ENCODE measurements around the gene IRF4. TPM values are rescaled to one million over a fixed set of nuclear protein-coding genes. Genes with fewer than 3 reads are reported as not detected.

Gene IRF4
- total RNA-seq, 4 donors from 2014 or later, result 0.26 to 0.56 (median 0.31) TPM; not detected in 1

DNA sequence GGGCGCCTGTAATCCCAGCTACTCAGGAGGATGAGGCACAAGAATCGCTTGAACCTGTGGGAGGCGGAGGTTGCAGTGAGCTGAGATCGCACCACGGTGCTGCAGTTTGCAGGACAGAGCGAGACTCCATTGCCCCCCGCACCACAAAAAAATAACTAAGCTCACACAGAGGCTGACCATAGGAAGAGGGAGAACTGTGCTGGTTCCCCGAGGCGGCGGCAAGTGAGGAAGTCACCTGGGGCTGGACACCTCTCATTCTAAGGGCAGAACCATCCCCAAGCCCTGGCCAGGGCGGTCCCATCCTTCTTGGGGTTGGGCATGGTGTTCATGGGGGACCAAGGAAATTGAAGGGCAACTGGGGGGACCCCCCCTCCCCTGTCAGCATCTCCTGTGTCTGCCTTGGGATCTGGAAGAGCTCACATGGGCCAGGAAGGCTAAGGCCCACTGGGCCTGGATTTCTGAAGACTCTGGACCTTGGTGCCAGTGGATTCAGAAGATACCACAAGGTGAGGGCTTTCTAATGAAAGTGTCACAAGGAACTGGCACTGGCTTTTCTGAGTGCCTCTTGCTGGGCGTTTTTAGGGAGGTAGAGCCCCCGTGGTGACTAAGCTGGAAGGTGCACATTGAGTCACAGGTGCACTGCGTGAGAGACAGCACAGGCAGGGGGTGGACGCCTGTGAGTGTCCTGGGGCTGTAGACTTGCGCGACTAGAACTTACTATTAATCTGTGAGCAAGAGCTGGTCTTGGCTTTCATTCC, 11.5 kb downstream of the IRF4 start:
- Histone ChIP-seq H3K27me3 (peaks cover 0 to 17% (median 9%) of the 10 kb centered on the region in 3 donors), H3K4me1 (no peaks in the 10 kb centered on the region), H3K36me3 (no peaks in the 10 kb centered on the region), H3K4me3 (no peak overlapping the region), H3K9me3 (no peaks in the 10 kb centered on the region), H3K27ac (no peak overlapping the region)
- DNase-seq (no peak), ATAC-seq (no peak)
- in situ Hi-C loops (cut with MboI; ENCODE audit: low sequenced_read_pairs in 4 of 4), result no loop called here
- no peak for TF ChIP-seq POLR2A (IDR thresholded peaks at IDR 0.05)
- intact Hi-C loops (cut with DNase I; ENCODE audit: low total_unique reads), result no loop called here

DNA sequence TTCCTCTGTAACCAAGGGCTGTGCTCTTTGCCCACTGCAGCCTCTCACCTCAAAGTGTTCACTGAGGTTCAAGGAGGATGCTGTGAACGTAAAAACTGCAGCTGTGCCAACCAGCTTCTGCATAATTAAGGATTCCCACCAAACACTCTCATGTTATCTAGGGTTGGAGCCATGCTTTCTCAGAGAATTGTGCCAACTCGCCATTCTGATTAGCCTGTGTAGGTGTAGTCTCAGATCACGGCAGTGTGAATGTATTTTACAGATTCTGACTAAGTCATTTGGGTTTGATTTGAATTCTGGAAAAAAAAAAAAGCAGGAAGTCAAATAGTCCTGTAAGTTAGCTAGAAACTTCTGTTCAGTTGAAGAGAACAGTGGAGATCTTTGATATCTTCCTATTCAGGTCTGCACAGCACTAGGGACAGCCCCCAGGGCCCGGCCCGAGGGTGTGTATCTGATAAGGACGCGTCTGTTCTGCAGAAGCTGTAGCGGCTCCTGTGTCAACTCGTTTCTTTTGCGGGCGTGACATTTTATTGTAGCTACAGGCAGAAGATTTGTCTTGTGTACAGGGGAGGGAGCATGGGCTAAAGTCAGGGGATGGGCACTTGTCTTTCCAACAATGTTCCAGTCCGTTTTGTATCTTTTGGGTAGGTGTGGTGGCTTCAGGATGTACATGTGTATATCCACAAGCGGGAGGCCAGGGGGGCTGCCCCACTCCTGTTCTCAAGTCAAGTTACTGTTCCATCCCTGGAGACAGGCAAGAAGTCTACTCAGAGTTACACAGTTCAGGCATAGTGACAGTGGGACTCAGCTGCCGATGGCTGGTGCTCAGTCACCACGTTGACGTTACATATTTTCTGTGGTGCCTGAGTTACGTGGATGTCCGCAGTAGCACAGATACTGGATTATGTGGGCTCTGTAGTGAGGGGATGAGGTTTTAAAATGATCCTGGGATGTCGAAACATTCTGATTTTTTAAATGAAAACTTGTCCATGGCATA, 12.4 kb downstream of the IRF4 start:
- Histone ChIP-seq H3K27me3 (peaks cover 0 to 11% (median 5%) of the 10 kb centered on the region in 3 donors), H3K9me3 (no peaks in the 10 kb centered on the region), H3K4me3 (no peak overlapping the region), H3K36me3 (no peaks in the 10 kb centered on the region), H3K27ac (no peak overlapping the region), H3K4me1 (no peaks in the 10 kb centered on the region)
- intact Hi-C loops (cut with DNase I; ENCODE audit: low total_unique reads), result no loop called here
- in situ Hi-C loops (cut with MboI; ENCODE audit: low sequenced_read_pairs in 4 of 4), result no loop called here
- DNase-seq (no peak), ATAC-seq (no peak)
- TF ChIP-seq, protein P1, sequence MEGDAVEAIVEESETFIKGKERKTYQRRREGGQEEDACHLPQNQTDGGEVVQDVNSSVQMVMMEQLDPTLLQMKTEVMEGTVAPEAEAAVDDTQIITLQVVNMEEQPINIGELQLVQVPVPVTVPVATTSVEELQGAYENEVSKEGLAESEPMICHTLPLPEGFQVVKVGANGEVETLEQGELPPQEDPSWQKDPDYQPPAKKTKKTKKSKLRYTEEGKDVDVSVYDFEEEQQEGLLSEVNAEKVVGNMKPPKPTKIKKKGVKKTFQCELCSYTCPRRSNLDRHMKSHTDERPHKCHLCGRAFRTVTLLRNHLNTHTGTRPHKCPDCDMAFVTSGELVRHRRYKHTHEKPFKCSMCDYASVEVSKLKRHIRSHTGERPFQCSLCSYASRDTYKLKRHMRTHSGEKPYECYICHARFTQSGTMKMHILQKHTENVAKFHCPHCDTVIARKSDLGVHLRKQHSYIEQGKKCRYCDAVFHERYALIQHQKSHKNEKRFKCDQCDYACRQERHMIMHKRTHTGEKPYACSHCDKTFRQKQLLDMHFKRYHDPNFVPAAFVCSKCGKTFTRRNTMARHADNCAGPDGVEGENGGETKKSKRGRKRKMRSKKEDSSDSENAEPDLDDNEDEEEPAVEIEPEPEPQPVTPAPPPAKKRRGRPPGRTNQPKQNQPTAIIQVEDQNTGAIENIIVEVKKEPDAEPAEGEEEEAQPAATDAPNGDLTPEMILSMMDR (IDR thresholded peaks at IDR 0.05 in 4 of 5, conservative IDR thresholded peaks at IDR 0.05 in 1 of 5), result no peak
- TF ChIP-seq POLR2A (IDR thresholded peaks at IDR 0.05), result no peak

DNA sequence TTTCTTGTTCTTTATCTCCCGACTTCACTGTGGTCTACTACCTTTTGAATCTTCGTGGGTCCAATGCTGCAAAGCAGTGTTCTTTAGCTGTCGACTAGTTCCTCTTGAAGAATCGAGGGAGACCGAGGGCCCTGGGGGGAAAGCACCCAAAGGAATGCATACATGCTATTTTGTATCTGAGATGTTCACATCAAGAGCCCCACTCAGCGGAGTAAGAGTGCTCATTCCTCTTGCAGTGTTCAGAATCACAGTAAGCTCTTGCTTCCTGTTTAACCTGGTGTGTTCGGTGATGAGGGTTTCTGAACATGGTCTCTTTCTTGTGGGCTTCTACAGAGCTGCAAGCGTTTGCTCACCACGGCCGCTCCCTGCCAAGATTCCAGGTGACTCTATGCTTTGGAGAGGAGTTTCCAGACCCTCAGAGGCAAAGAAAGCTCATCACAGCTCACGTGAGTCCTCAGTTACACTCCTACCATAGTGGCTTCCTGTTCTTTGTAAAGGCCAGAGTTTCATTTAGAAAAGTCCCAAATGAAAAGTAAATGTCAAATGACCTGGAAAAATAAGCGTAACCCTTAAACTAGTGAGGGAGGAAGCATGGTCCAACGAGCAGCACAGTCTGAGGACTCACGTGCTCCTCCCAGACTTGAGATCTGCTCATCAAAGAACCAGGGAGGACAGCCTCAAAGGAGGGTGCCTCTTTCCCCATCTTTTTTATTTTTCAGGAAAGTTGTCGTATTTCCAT, 13.3 kb downstream of the IRF4 start:
- in situ Hi-C loops (cut with MboI; ENCODE audit: low sequenced_read_pairs in 4 of 4), result no loop called here
- H3K27me3 ChIP-seq, result peaks cover 0 to 8% (median 5%) of the 10 kb centered on the region in 3 donors
- intact Hi-C loops (cut with DNase I; ENCODE audit: low total_unique reads), result no loop called here

DNA sequence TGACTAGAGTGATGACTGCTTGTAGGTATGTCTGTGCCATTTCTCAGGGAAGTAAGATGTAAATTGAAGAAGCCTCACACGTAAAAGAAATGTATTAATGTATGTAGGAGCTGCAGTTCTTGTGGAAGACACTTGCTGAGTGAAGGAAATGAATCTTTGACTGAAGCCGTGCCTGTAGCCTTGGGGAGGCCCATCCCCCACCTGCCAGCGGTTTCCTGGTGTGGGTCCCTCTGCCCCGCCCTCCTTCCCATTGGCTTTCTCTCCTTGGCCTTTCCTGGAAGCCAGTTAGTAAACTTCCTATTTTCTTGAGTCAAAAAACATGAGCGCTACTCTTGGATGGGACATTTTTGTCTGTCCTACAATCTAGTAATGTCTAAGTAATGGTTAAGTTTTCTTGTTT, 16.6 kb downstream of the IRF4 start:
- no peak for DNase-seq
- in situ Hi-C loops (cut with MboI; ENCODE audit: low sequenced_read_pairs in 4 of 4) (no loop called here), intact Hi-C loops (cut with DNase I; ENCODE audit: low total_unique reads) (no loop called here)
- Histone ChIP-seq H3K27ac (no peak overlapping the region), H3K36me3 (no peaks in the 10 kb centered on the region), H3K4me1 (no peaks in the 10 kb centered on the region), H3K27me3 (peaks cover 6 to 14% (median 10%) of the 10 kb centered on the region in 3 donors), H3K9me3 (no peaks in the 10 kb centered on the region), H3K4me3 (no peak overlapping the region)
- TF ChIP-seq POLR2A (IDR thresholded peaks at IDR 0.05), result no peak
- TF ChIP-seq, protein P1 (IDR thresholded peaks at IDR 0.05 in 4 of 5, conservative IDR thresholded peaks at IDR 0.05 in 1 of 5), result no peak
- ATAC-seq, result no peak

More for the DNA sequence above, 13.3 kb downstream of the IRF4 start:
- Histone ChIP-seq H3K27ac (no peak overlapping the region), H3K36me3 (no peaks in the 10 kb centered on the region), H3K4me1 (no peaks in the 10 kb centered on the region), H3K4me3 (no peak overlapping the region), H3K9me3 (no peaks in the 10 kb centered on the region)
- no peak for DNase-seq
- TF ChIP-seq, protein P1 (IDR thresholded peaks at IDR 0.05 in 4 of 5, conservative IDR thresholded peaks at IDR 0.05 in 1 of 5), result no peak
- no peak for TF ChIP-seq POLR2A (IDR thresholded peaks at IDR 0.05)
- ATAC-seq, result no peak

Measured in gastrocnemius medialis (tissue), 4 donors.